ENCODE measurements around the gene SUSD6.
"Not testable (repeated sequence)": the region's sequence is repeated elsewhere in the genome, so short reads cannot be mapped to it uniquely, and the experiment has no call there.

Gene SUSD6

GRCh38 chr14:69716478-69717187 is 105.2 kb downstream of the SUSD6 start:
- DNase-seq: peak; percentile 75

DNA sequence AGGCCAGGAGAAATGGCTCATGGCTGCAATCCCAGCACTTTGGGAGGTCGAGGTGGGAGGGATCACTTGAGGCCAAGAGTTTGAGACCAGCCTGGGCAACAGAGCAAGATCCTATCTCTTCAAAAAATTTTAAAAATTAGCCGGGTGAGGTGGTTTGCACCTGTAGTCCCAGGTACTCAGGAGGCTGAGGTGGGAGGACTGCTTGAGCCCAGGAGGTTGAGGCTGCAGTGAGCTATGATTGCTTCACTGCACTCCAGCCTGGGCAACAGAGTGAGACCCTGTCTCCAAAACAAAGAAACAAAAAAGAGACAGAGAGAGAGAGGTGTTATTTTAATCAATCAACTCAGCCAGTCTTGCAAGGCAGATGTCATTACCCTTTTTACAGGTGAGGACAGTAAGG is 107.2 kb downstream of the SUSD6 start:
- not testable (repeated sequence) for DNase-seq

- DNase-seq: no peak
Measured at GRCh38 chr14:69719501-69719951, 108.1 kb downstream of the SUSD6 start.

- DNase-seq: no peak
Measured at GRCh38 chr14:69720912-69721311, 109.5 kb downstream of the SUSD6 start.

GRCh38 chr14:69726761-69727511 is 115.5 kb downstream of the SUSD6 start:
- DNase-seq: peak; percentile 87

- no peak for DNase-seq
Measured at GRCh38 chr14:69727860-69728259, 116.5 kb downstream of the SUSD6 start.

- DNase-seq: not testable (repeated sequence)
Measured at GRCh38 chr14:69731919-69732598, 120.7 kb downstream of the SUSD6 start.

DNA sequence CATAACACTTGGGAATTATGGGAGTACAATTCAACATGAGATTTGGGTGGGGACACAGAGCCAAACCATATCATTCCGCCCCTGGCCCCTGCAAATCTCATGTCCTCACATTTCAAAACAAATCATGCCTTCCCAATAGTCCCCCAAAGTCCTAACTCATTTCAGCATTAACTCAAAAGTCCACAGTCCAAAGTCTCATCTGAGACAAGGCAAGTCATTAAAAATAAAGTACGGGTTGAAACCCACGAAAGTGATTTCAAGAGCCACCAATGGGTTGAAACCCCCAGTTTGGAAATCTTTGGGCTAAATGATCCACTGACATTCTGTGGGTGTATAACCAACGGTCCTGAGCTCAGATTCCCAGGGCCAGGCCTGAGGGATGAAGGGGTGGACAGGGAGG is 125.0 kb downstream of the SUSD6 start:
- DNase-seq: not testable (repeated sequence)

DNA sequence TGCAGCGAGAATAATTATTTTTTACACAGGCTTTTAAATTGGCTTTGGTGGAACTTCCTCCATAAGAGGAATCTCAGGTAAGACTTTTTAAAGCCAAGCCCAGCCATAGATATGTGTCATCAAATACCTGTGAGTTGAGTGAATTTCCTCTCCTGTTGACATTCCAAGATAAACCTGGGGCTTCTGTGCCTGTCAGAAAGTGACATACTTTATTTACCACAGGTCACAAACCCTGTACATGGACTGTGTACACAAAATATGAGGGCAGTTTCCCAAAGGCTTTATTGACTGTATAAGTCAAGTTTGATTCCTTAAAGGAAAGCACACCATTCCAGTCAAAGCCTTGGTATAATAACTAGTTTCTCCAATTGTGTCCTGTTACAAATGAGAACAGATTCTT is 129.7 kb downstream of the SUSD6 start:
- DNase-seq: no peak

GRCh38 chr14:69749956-69750355 is 138.6 kb downstream of the SUSD6 start:
- DNase-seq: no peak

- DNase-seq: no peak
Measured at GRCh38 chr14:69750495-69750894, 139.1 kb downstream of the SUSD6 start.

- no peak for DNase-seq
Measured at GRCh38 chr14:69752773-69753172, 141.4 kb downstream of the SUSD6 start.

DNA sequence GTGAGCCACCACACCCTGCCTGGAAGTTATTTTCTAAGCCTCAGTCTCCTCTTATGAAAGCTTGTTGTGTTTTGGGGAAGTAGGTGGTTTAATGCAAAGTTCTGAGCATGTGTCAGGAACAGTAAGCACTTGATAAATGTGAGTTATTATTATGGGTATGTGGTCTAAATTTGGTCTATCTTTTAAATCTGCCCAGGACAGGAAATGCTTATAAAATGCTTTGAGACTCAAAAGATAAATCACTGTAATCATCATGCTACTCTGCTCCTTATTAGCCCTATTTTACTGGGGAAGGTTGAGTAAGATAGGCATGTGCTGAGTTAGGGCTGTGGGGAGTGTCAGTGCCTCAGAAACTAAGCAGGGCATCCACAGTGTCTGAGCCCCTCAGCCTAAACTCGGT is 142.5 kb downstream of the SUSD6 start:
- peak; percentile 51 for DNase-seq

- DNase-seq: peak; percentile 83
Measured at GRCh38 chr14:69754487-69754886, 143.1 kb downstream of the SUSD6 start.

- DNase-seq: no peak
Measured at GRCh38 chr14:69755296-69755695, 143.9 kb downstream of the SUSD6 start.

- DNase-seq: no peak
Measured at GRCh38 chr14:69755784-69756183, 144.4 kb downstream of the SUSD6 start.

GRCh38 chr14:69756298-69756697 is 144.9 kb downstream of the SUSD6 start:
- no peak for DNase-seq

GRCh38 chr14:69760810-69761209 is 149.4 kb downstream of the SUSD6 start:
- no peak for DNase-seq

DNA sequence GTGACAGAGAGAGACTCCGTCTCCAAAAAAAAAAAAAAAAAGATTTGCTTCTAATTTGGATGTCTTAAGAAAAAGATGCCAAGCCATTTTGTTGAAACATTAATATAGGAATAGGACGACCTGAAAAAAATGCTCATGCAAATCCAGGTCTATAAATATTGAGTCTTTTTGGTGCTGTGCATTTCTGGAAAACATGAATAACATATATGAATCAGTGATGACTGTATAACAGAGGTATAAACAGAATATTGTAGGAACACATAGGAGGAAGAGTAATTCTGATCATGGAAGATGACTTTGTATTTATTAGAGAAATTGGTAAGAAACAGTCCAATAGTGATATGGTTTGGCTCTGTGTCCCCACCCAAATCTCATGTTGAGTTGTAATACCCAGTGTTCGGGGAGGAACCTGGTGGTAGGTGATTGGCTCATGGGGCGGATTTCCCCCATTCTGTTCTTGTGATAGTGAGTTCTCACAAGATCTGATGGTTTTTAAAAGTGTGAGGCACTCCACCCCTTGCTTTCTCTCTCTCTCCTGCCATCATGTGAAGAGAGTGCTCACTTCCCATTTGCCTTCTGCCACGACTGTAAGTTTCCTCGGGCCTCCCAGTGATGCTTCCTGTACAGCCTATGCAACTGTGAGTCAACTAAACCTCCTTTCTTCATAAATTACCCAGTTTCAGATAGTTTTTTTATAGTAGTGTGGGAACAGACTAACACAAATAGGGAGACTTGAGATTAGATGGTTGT is 152.5 kb downstream of the SUSD6 start:
- DNase-seq: no peak
